IPS-15b (cell line): ENCODE results near the gene DPPA5.
A peak's percentile ranks its signal among the peaks of the same experiment; 100 is the strongest.
"Not testable (repeated sequence)": the region's sequence is repeated elsewhere in the genome, so short reads cannot be mapped to it uniquely, and the experiment has no call there.

ENCODE experiments used
- H3K27me3 ChIP-seq: one replicate; pipeline ENCODE4 v1.6.1; 2013; ENCODE audit warnings: low read length; ENCODE audit not compliant: control insufficient read depth, insufficient read depth
- H3K36me3 ChIP-seq: one replicate; pipeline ENCODE4 v1.6.1; 2013; ENCODE audit warnings: low read length; ENCODE audit not compliant: control insufficient read depth, insufficient read depth
- H3K4me1 ChIP-seq: one replicate; pipeline ENCODE4 v1.6.1; 2013; ENCODE audit warnings: mild to moderate bottlenecking, low read length; ENCODE audit not compliant: control insufficient read depth, insufficient read depth
- H3K4me3 ChIP-seq: one replicate; pipeline ENCODE4 v1.5.1; 2013; ENCODE audit warnings: low read depth, low read length
- H3K9ac ChIP-seq: one replicate; pipeline ENCODE4 v1.6.1; 2013; ENCODE audit warnings: low read depth, mild to moderate bottlenecking, low read length
- H3K9me3 ChIP-seq: one replicate; pipeline ENCODE4 v1.6.1; 2013; ENCODE audit warnings: mild to moderate bottlenecking, low read length; ENCODE audit not compliant: control insufficient read depth, insufficient read depth

DPPA5 gene

DNA sequence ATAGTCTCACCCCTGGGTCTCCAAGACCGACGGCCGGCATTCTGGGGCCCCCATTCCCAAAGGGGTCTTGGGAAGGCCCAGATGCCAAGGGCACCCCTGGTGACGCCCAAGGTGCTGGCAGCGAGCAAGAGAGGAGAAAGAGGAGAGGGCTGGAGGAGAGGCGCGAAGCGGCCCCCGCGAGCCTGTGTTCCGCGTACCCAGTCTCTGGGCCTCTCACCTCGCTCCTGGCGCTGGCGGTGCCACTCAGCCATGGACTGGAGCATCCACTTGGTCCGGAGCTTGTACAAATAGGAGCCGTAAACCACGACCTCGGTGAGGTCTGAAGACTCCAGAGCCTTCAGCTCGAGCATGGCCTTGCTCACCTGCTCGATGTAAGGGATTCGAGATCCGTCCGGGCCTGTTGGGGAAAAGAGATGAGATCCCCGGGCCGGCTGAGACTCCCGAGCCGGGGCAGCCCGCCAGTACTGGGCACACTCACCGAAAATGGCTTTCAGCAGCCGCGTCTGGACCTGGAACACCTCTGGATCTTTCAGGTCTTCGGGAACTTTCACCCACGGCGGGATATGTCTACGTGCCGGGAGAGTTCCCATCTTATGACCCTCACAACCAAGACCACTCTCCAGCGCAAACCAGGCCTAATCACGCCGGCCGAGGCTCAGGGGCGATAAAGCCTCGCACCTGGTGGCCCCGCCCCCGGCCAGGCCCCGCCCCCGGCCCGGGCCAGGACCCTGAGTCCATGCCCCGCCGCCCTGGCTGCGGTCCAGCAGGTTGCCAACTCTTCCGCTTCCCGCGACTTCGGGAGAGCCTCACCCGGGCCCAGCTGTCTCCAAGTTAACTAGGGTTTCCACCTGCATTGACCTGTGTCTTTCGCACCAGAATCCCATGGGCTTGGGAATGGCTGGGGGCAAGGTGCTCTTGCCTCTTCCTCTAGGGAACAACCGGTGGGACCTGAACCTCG lies at the start of gene DPPA5:
Gene DPPA5 (minus strand): TSS at position 641 of the 958 bp plus-strand sequence. CDS start 51 bp downstream, at position 590.
- Histone ChIP-seq H3K27me3 (no peaks in the 10 kb centered on the region), H3K4me1 (peaks cover 9% of the 10 kb centered on the region), H3K9ac (no peak within 1 kb of the TSS), H3K4me3 (no peak within 1 kb of the TSS), H3K36me3 (no peaks in the 10 kb centered on the region), H3K9me3 (no peaks in the 10 kb centered on the region)

DNA sequence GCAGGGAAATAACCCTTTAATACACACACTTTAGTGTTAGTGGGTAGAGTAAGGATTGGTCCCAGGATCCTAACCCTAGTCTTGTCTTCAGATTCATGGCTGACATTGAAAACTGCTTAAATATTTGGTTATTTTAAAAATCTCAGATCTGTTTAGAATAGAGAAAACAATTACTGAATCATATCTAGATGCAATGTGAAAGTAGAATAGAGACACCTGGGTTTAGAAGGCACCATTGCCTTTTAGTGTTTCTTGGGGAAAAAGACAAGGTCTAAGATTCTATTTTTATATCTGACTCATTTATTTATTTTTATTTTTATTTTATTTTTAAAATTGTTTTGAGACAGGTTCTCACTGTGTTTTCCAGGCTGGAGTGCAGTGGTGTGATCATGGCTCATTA lies 46.6 kb upstream of the DPPA5 start:
- no peaks in the 10 kb centered on the region for H3K36me3 ChIP-seq
- no peaks in the 10 kb centered on the region for H3K4me1 ChIP-seq
- no peak overlapping the region for H3K4me3 ChIP-seq
- no peak overlapping the region for H3K9ac ChIP-seq
- H3K9me3 ChIP-seq, result no peaks in the 10 kb centered on the region
- H3K27me3 ChIP-seq, result no peaks in the 10 kb centered on the region

DNA sequence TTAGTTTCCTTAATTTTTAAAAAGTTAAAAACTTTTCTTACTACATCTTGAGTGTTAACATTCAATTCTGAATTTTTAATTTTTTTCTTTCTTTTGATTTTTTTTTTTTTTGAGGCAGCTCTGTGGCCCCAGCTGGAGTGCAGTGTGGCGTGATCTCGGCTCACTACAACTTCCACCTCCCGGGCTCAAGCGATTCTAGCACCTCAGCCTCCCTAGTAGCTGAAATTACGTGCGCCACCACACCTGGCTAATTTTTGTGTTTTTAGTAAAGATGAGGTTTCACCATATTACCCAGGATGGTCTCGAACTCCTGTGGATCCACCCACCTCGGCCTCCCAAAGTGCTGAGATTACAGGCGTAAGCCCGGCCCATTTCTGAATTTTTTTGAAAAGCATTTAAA lies 41.8 kb upstream of the DPPA5 start:
- Histone ChIP-seq H3K4me3 (no peak overlapping the region), H3K9me3 (no peaks in the 10 kb centered on the region), H3K27me3 (no peaks in the 10 kb centered on the region), H3K36me3 (no peaks in the 10 kb centered on the region), H3K4me1 (no peaks in the 10 kb centered on the region), H3K9ac (no peak overlapping the region)

DNA sequence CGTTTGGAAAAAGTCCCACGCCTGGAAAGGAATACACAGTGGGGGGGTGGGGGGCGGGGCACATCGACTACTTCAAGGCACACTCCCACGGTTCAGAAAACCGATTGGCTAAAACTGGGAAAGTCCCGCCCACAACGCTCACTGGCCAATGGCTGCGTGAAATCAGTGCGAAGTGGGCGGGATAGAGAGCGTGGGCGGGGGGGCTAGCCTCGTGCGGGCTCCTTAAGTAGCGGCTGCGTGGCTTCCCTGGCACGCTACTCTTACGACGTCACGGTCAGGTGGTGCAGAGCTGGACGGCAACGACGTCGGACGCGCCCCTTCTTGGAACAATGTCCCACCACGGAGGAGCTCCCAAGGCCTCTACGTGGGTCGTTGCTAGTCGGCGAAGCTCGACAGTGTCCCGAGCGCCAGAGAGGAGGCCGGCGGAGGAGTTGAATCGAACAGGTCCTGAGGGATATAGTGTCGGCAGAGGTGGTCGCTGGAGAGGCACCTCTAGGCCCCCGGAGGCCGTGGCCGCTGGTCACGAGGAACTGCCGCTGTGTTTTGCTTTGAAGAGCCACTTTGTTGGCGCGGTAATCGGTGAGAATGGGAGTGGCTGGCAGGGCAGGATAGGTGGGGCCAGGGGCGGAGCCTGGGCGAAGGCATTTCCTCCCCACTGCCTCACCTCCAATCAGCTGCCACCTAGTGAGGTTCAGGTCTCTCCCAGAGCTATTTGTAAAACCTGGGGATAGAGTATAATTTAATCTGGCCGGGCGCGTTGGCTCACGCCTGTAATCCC lies 40.7 kb upstream of the DPPA5 start, which contains the start of gene DDX43:
Gene DDX43 (plus strand): TSS at position 252 of the 778 bp plus-strand sequence. CDS start 78 bp downstream, at position 330.
- H3K4me3 ChIP-seq, result no peak within 1 kb of the TSS

GRCh38 chr6:73393278-73393677 lies 39.2 kb upstream of the DPPA5 start:
- H3K4me3 ChIP-seq, result no peak overlapping the region
- H3K9me3 ChIP-seq, result no peaks in the 10 kb centered on the region
- no peak overlapping the region for H3K9ac ChIP-seq
- no peaks in the 10 kb centered on the region for H3K36me3 ChIP-seq
- no peaks in the 10 kb centered on the region for H3K27me3 ChIP-seq
- peaks cover 7% of the 10 kb centered on the region for H3K4me1 ChIP-seq

More for the DNA sequence above, 40.7 kb upstream of the DPPA5 start, which contains the start of gene DDX43:
- H3K27me3 ChIP-seq, result no peaks in the 10 kb centered on the region
- no peaks in the 10 kb centered on the region for H3K36me3 ChIP-seq
- H3K9ac ChIP-seq, result no peak within 1 kb of the TSS
- no peaks in the 10 kb centered on the region for H3K9me3 ChIP-seq
- peaks cover 4% of the 10 kb centered on the region for H3K4me1 ChIP-seq

- not testable (repeated sequence) for H3K27me3 ChIP-seq, H3K4me1 ChIP-seq, H3K9ac ChIP-seq, H3K9me3 ChIP-seq, H3K36me3 ChIP-seq, H3K4me3 ChIP-seq
Measured at GRCh38 chr6:73392188-73392587, 38.1 kb upstream of the DPPA5 start.

DNA sequence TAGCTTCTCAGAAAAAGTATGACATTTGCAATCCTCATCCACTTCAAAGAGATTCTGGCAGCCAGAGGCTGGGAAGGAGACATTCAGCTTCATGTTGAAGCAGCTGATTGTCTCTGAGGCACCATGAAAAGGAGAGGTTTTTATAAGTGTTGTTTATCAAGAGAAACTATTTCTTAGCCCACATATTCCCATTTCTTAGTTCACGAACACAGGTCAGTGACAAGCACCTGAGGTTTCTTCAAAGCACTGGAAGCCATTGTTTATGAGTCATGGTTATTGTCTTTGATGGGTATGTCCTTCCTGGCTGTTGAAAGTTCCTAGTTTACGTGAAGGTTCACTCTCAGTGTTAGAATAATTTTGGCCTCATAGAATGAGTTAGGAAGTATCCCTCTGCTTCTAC lies 37.6 kb upstream of the DPPA5 start:
- no peak overlapping the region for H3K9ac ChIP-seq
- H3K36me3 ChIP-seq, result no peaks in the 10 kb centered on the region
- H3K4me3 ChIP-seq, result no peak overlapping the region
- H3K27me3 ChIP-seq, result no peaks in the 10 kb centered on the region
- H3K9me3 ChIP-seq, result no peaks in the 10 kb centered on the region
- peaks cover 9% of the 10 kb centered on the region for H3K4me1 ChIP-seq

GRCh38 chr6:73389854-73390253 lies 35.8 kb upstream of the DPPA5 start:
- H3K36me3 ChIP-seq, result no peaks in the 10 kb centered on the region
- peaks cover 9% of the 10 kb centered on the region for H3K4me1 ChIP-seq
- no peak overlapping the region for H3K4me3 ChIP-seq
- H3K9ac ChIP-seq, result no peak overlapping the region
- H3K9me3 ChIP-seq, result no peaks in the 10 kb centered on the region
- H3K27me3 ChIP-seq, result no peaks in the 10 kb centered on the region

GRCh38 chr6:73388800-73389512 lies 34.9 kb upstream of the DPPA5 start:
- H3K9ac ChIP-seq, result peak overlapping the region; percentile 67

GRCh38 chr6:73388433-73388799 lies 34.3 kb upstream of the DPPA5 start:
- Histone ChIP-seq H3K4me3 (peak overlapping the region; percentile 61), H3K9ac (peak overlapping the region; percentile 19), H3K9me3 (no peaks in the 10 kb centered on the region), H3K4me1 (peaks cover 9% of the 10 kb centered on the region), H3K27me3 (no peaks in the 10 kb centered on the region), H3K36me3 (no peaks in the 10 kb centered on the region)

More at GRCh38 chr6:73388800-73389512, 34.9 kb upstream of the DPPA5 start:
- Histone ChIP-seq H3K27me3 (no peaks in the 10 kb centered on the region), H3K9me3 (no peaks in the 10 kb centered on the region), H3K4me3 (peak overlapping the region; percentile 61), H3K4me1 (peaks cover 9% of the 10 kb centered on the region), H3K36me3 (no peaks in the 10 kb centered on the region)

GRCh38 chr6:73382462-73383113 lies 28.5 kb upstream of the DPPA5 start:
- no peak overlapping the region for H3K9ac ChIP-seq
- H3K9me3 ChIP-seq, result no peaks in the 10 kb centered on the region
- H3K36me3 ChIP-seq, result no peaks in the 10 kb centered on the region
- H3K4me3 ChIP-seq, result no peak overlapping the region
- no peaks in the 10 kb centered on the region for H3K4me1 ChIP-seq
- H3K27me3 ChIP-seq, result no peaks in the 10 kb centered on the region
